Esophagus muscularis mucosa (tissue), 4 donors: ENCODE results near the gene TJP1. TPM values are rescaled to one million over a fixed set of nuclear protein-coding genes. Genes with fewer than 3 reads are reported as not detected.

Source experiments
- DNase-seq: peaks from one replicate; pipeline ENCODE4 v3.0.0-alpha.2; 2017; ENCODE audit errors: extremely low spot score
- H3K27ac ChIP-seq, 4 donors: fragments of 200-600 bp; sonication (generic); replicated peaks in 1 of 4; 1 replicate in 3 of 4; 2 replicates in 1 of 4; pipeline ENCODE4 v1.5.1; 2016 to 2019; ENCODE audit warnings: mild to moderate bottlenecking in 1 of 4
- H3K27me3 ChIP-seq, 4 donors: fragments of 200-600 bp; sonication (generic); one replicate each; pipeline versions ENCODE4 v1.5.1 to v1.6.0; 2016 to 2019
- H3K36me3 ChIP-seq, 4 donors: fragments of 200-600 bp; sonication (generic); one replicate each; pipeline ENCODE4 v1.5.1; 2016 to 2019
- H3K4me1 ChIP-seq, 4 donors: fragments of 200-600 bp; sonication (generic); one replicate each; pipeline ENCODE4 v1.5.1; 2016 to 2019
- H3K4me3 ChIP-seq, 4 donors: fragments of 200-600 bp; sonication (generic); 1 replicate in 2 of 4; 2 replicates in 2 of 4; pipeline ENCODE4 v1.5.1; 2016 to 2019; ENCODE audit warnings: mild to moderate bottlenecking in 4 of 4, moderate library complexity in 1 of 4
- H3K9me3 ChIP-seq, 4 donors: fragments of 200-600 bp; sonication (generic); 1 replicate in 3 of 4; 2 replicates in 1 of 4; pipeline ENCODE4 v1.5.1; 2016 to 2019
- CTCF ChIP-seq, 3 experiments: fragments of 200-600 bp in 2 of 3; fragments of 450-650 bp in 1 of 3; sonication (generic) in 2 of 3; IDR thresholded peaks; one replicate each; pipeline ENCODE4 v1.5.1; 2017 to 2019; ENCODE audit warnings: antibody characterized with exemption in 3 of 3, mild to moderate bottlenecking in 2 of 3, moderate library complexity in 1 of 3
- EP300 ChIP-seq: sonication (generic); formaldehyde crosslinking; IDR thresholded peaks from one replicate; pipeline ENCODE4 v1.6.1; 2017; ENCODE audit warnings: antibody characterized with exemption
- POLR2A ChIP-seq: fragments of 450-650 bp; IDR thresholded peaks from one replicate; pipeline ENCODE4 v1.6.1; 2017; ENCODE audit warnings: antibody characterized with exemption, moderate library complexity, mild to moderate bottlenecking, low read depth
- POLR2AphosphoS5 ChIP-seq, 2 donors: sonication (generic); formaldehyde crosslinking; IDR thresholded peaks; one replicate each; pipeline ENCODE4 v1.6.1; 2017; ENCODE audit warnings: antibody characterized with exemption in 2 of 2
- WGBS: methylation state at CpG from one replicate; pipeline ENCODE4 v1.1.5; 2018; 5-methylcytosine and 5-hydroxymethylcytosine counted together
- intact Hi-C: fragments of 100-400 bp; cut with DNase I; formaldehyde crosslinking; loops from one replicate; pipeline ENCODE4 v1.15.1; 2023
- total RNA-seq, 4 donors: library from RNA; depleted of rRNA; stranded (reverse); fragments of >200 nt; gene quantifications; one replicate each; pipeline versions ENCODE4 v1.1.0 to v1.2.1, GENCODE V29; 2016

The TJP1 gene
- total RNA-seq, 4 donors from 2014 or later: 69.4 to 108 (median 90.2) TPM

GRCh38 chr15:29805708-29806104, 16.6 kb downstream of the TJP1 start:
- no peak for TF ChIP-seq EP300
- TF ChIP-seq POLR2AphosphoS5 (IDR thresholded peaks at IDR 0.05): no peak
- TF ChIP-seq CTCF (IDR thresholded peaks at IDR 0.05): no peak
- TF ChIP-seq POLR2A: no peak
- Histone ChIP-seq H3K4me1 (peaks cover 52 to 81% (median 59%) of the 10 kb centered on the region in 4 donors), H3K4me3 (no peak overlapping the region), H3K27ac (no peak overlapping the region), H3K27me3 (no peaks in the 10 kb centered on the region), H3K9me3 (no peaks in the 10 kb centered on the region), H3K36me3 (no peaks in the 10 kb centered on the region)
- intact Hi-C loops: no loop called here
- 73% methylated on average over 4 of the region's 4 CpGs for WGBS
- DNase-seq: no peak

- no peak overlapping the region for H3K4me3 ChIP-seq
- H3K4me1 ChIP-seq: peaks cover 57 to 80% (median 59%) of the 10 kb centered on the region in 4 donors
- H3K9me3 ChIP-seq: no peaks in the 10 kb centered on the region
- no peaks in the 10 kb centered on the region for H3K27me3 ChIP-seq
- 38% methylated on average over 1 of the region's 1 CpG for WGBS
- H3K36me3 ChIP-seq: no peaks in the 10 kb centered on the region
- peak overlapping the region; percentile 28 to 44 (median 34) for H3K27ac ChIP-seq
- TF ChIP-seq POLR2A (no peak), CTCF (IDR thresholded peaks at IDR 0.05) (no peak), EP300 (no peak), POLR2AphosphoS5 (IDR thresholded peaks at IDR 0.05) (peak; percentile 48 to 53)
- intact Hi-C loops: no loop called here
- no peak for DNase-seq
Observed at GRCh38 chr15:29805043-29805707, 17.1 kb downstream of the TJP1 start.

DNA sequence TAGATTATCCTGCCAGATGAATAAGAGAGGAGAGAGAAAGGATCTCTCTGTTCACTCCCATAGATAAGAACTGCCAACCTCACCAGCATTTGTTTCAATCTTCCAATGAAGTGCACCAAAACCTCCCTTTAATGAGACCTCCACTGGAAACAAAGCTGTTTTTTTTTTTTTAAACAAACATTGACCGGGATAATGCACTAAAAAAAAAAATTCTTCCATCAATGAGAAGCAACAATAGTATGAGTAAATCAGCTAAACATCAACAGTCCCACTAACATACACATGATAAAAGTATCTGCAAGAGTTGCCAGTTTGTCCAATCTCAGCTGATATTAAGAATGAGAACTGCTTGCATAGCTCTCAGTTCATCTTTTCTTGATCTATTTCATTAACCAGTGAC, 19.9 kb downstream of the TJP1 start:
- Histone ChIP-seq H3K9me3 (no peaks in the 10 kb centered on the region), H3K4me1 (peaks cover 49 to 65% (median 61%) of the 10 kb centered on the region in 4 donors), H3K27ac (no peak overlapping the region), H3K4me3 (no peak overlapping the region), H3K36me3 (peaks cover 0 to 12% (median 2%) of the 10 kb centered on the region in 4 donors), H3K27me3 (no peaks in the 10 kb centered on the region)
- TF ChIP-seq POLR2A (no peak), EP300 (no peak), POLR2AphosphoS5 (IDR thresholded peaks at IDR 0.05) (no peak), CTCF (IDR thresholded peaks at IDR 0.05) (no peak)
- DNase-seq: no peak
- intact Hi-C loops: no loop called here
- WGBS: 58% methylated on average over 1 of the region's 1 CpG

GRCh38 chr15:29800491-29801366, 21.5 kb downstream of the TJP1 start:
- no peak for TF ChIP-seq EP300
- WGBS: 65% methylated on average over 7 of the region's 7 CpGs
- Histone ChIP-seq H3K27ac (peak overlapping the region in 2 of 4 donors; percentile 13 to 32), H3K4me3 (peak overlapping the region in 3 of 4 donors; percentile 3 to 5 (median 4)), H3K4me1 (peaks cover 40 to 53% (median 49%) of the 10 kb centered on the region in 4 donors), H3K36me3 (peaks cover 0 to 12% (median 2%) of the 10 kb centered on the region in 4 donors), H3K9me3 (no peaks in the 10 kb centered on the region), H3K27me3 (no peaks in the 10 kb centered on the region)
- intact Hi-C loops: no loop called here
- DNase-seq: no peak

GRCh38 chr15:29799859-29800258, 22.4 kb downstream of the TJP1 start:
- peaks cover 31 to 46% (median 40%) of the 10 kb centered on the region in 4 donors for H3K4me1 ChIP-seq
- peaks cover 0 to 12% (median 2%) of the 10 kb centered on the region in 4 donors for H3K36me3 ChIP-seq
- no peak for DNase-seq
- H3K9me3 ChIP-seq: no peaks in the 10 kb centered on the region
- H3K27ac ChIP-seq: no peak overlapping the region
- no peak overlapping the region for H3K4me3 ChIP-seq
- H3K27me3 ChIP-seq: no peaks in the 10 kb centered on the region
- TF ChIP-seq CTCF (IDR thresholded peaks at IDR 0.05) (no peak), EP300 (no peak), POLR2A (no peak), POLR2AphosphoS5 (IDR thresholded peaks at IDR 0.05) (no peak)
- intact Hi-C loops: no loop called here
- WGBS: 77% methylated on average over 3 of the region's 3 CpGs
